ENCODE data around the gene FAM181A.

Gene FAM181A

GRCh38 chr14:93961620-93962019, 34.5 kb downstream of the FAM181A start:
- H3K9ac ChIP-seq (ENCODE audit: low read depth, low read length): no peak overlapping the region
- no peaks in the 10 kb centered on the region for H3K9me3 ChIP-seq (ENCODE audit: insufficient read depth, low read depth, low read length)
- H3K27me3 ChIP-seq (ENCODE audit: insufficient read depth, low read length): no peaks in the 10 kb centered on the region
- peaks cover 6% of the 10 kb centered on the region; the same call in 1 of the 2 replicates for H3K4me1 ChIP-seq (ENCODE audit: insufficient read depth, low read length)
- H3K27ac ChIP-seq (ENCODE audit: low read length): no peak overlapping the region
- H3K36me3 ChIP-seq (ENCODE audit: insufficient read depth, low read depth, low read length): no peaks in the 10 kb centered on the region
- H3K4me3 ChIP-seq (ENCODE audit: low read length): no peak overlapping the region

DNA sequence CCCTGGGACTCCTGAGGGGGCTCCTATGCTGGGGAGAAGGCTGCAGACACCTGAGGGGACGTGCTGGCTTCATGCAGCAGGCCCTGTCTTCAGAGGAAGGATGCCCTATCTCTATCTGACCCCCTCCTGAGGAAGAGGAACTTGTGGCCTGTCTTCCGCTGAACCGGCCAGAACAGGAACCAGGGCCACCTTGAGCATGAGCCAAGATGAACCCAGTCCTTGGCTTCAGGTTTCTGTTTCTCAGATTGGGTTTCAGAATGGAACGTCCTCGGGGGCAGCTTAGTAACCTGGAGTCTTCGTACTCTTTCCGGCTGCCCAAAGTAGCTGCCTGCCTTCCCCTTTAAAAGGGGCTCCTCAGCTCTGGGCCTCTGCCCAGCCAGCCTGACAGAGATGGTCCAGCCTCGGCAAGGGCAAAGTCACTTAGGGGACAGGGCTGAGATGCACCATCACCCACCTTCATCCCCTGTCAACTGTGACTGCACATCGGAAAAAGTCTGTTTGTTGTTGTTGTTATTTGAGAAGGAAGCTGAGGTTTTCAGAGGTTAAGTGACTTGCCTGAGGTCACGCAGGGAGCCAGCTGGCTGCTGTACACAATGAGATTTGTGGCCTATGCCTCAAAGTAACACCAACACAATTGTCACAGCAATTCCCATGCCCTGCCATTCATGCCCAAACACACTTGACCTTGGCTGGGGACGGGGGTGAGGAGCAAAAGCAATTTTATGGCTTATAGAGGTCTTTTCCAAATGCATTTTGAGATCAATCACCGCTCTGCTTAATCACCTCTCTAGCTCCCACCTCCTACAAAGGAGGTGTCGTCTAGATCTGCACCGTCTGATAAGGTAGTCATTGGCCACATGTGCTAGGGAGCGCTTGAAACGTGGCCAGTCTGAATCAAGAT, 35.8 kb downstream of the FAM181A start:
- Histone ChIP-seq H3K9ac (ENCODE audit: low read depth, low read length) (no peak overlapping the region), H3K4me1 (ENCODE audit: insufficient read depth, low read length) (peaks cover 6% of the 10 kb centered on the region; the same call in 1 of the 2 replicates), H3K4me3 (ENCODE audit: low read length) (no peak overlapping the region), H3K9me3 (ENCODE audit: insufficient read depth, low read depth, low read length) (no peaks in the 10 kb centered on the region), H3K27ac (ENCODE audit: low read length) (no peak overlapping the region), H3K27me3 (ENCODE audit: insufficient read depth, low read length) (no peaks in the 10 kb centered on the region), H3K36me3 (ENCODE audit: insufficient read depth, low read depth, low read length) (no peaks in the 10 kb centered on the region)

DNA sequence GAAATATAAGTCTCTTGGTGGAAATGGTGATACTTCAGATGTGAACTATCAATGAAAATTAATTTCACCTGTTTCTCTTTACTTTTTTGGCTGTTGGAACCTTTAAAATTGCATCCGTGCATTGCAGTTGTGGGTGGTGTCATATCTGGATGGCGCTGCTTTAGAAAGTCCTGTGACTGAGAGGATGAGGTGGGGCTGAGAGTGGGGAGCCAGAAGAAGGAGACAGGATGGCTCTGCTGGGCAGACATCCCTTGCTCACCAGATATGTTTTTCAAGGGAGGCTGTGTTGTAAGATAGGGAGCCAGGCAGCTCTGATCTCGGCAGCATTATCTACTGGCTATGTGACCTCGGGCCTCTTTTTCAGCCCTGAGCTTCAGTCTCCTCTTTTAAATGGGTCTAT, 36.5 kb downstream of the FAM181A start:
- no peaks in the 10 kb centered on the region for H3K9me3 ChIP-seq (ENCODE audit: insufficient read depth, low read depth, low read length)
- no peak overlapping the region for H3K4me3 ChIP-seq (ENCODE audit: low read length)
- H3K36me3 ChIP-seq (ENCODE audit: insufficient read depth, low read depth, low read length): no peaks in the 10 kb centered on the region
- peaks cover 6% of the 10 kb centered on the region; the same call in 1 of the 2 replicates for H3K4me1 ChIP-seq (ENCODE audit: insufficient read depth, low read length)
- H3K27ac ChIP-seq (ENCODE audit: low read length): no peak overlapping the region
- H3K27me3 ChIP-seq (ENCODE audit: insufficient read depth, low read length): no peaks in the 10 kb centered on the region
- H3K9ac ChIP-seq (ENCODE audit: low read depth, low read length): no peak overlapping the region

DNA sequence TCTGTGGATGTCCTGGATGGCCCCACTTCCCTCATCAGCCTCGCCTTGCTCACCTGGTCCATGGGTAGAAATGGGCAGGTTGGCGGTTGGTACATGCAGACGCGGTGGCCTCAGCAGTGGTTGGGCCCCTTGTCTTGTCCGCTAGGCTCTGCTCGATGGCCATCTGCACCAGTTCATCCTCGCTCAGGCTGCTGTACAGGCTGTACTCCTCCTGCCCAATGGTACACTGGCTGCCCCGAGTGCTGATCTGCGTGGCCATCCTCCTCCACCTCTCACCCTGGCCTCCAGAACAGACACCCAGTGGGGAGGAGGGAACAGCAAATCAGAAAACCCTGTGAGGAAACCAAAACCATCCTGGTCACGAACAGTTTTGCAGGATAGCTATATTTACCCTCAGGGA, 37.1 kb downstream of the FAM181A start:
- Histone ChIP-seq H3K27me3 (ENCODE audit: insufficient read depth, low read length) (no peaks in the 10 kb centered on the region), H3K4me1 (ENCODE audit: insufficient read depth, low read length) (peaks cover 6% of the 10 kb centered on the region; the same call in 1 of the 2 replicates), H3K36me3 (ENCODE audit: insufficient read depth, low read depth, low read length) (no peaks in the 10 kb centered on the region), H3K27ac (ENCODE audit: low read length) (no peak overlapping the region), H3K4me3 (ENCODE audit: low read length) (no peak overlapping the region), H3K9me3 (ENCODE audit: insufficient read depth, low read depth, low read length) (no peaks in the 10 kb centered on the region), H3K9ac (ENCODE audit: low read depth, low read length) (no peak overlapping the region)

- Histone ChIP-seq H3K9me3 (ENCODE audit: insufficient read depth, low read depth, low read length) (no peaks in the 10 kb centered on the region), H3K27ac (ENCODE audit: low read length) (no peak overlapping the region), H3K27me3 (ENCODE audit: insufficient read depth, low read length) (no peaks in the 10 kb centered on the region), H3K4me1 (ENCODE audit: insufficient read depth, low read length) (0 out of 2 replicates have a peak, but pooled peaks cover 2% of the 10 kb centered on the region), H3K4me3 (ENCODE audit: low read length) (no peak overlapping the region), H3K36me3 (ENCODE audit: insufficient read depth, low read depth, low read length) (no peaks in the 10 kb centered on the region), H3K9ac (ENCODE audit: low read depth, low read length) (no peak overlapping the region)
Observed at GRCh38 chr14:93964820-93965286, 37.7 kb downstream of the FAM181A start.

DNA sequence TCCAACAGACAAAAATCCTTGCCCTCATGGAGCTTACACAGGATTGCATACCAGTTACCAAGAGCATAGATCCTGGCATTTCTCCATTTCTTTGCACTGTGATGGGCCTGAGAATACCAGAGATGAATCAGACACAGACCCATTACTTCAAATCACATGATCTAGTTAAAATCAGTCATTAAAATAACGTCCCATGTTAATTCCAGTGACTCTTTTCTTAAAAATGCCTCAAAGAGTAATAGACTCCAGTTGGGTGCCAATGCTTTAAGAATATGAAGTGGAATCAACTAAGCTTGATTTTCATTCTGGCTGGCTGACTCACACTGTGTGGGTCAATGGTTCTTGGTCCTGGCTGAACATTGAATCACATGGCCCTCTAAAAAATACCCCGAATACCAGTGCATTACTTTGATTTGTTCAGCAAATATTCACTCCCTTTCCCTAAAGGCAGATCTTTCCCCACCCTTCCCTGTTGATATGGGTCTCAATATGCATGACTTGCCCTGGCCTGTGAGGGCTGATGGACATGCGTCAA, 38.2 kb downstream of the FAM181A start:
- Histone ChIP-seq H3K9me3 (ENCODE audit: insufficient read depth, low read depth, low read length) (no peaks in the 10 kb centered on the region), H3K27me3 (ENCODE audit: insufficient read depth, low read length) (no peaks in the 10 kb centered on the region), H3K9ac (ENCODE audit: low read depth, low read length) (no peak overlapping the region), H3K27ac (ENCODE audit: low read length) (no peak overlapping the region), H3K4me3 (ENCODE audit: low read length) (no peak overlapping the region), H3K4me1 (ENCODE audit: insufficient read depth, low read length) (no peaks in the 10 kb centered on the region), H3K36me3 (ENCODE audit: insufficient read depth, low read depth, low read length) (no peaks in the 10 kb centered on the region)

GRCh38 chr14:93965946-93966474, 38.9 kb downstream of the FAM181A start:
- Histone ChIP-seq H3K36me3 (ENCODE audit: insufficient read depth, low read depth, low read length) (no peaks in the 10 kb centered on the region), H3K9me3 (ENCODE audit: insufficient read depth, low read depth, low read length) (no peaks in the 10 kb centered on the region), H3K9ac (ENCODE audit: low read depth, low read length) (no peak overlapping the region), H3K4me1 (ENCODE audit: insufficient read depth, low read length) (no peaks in the 10 kb centered on the region), H3K27ac (ENCODE audit: low read length) (no peak overlapping the region), H3K27me3 (ENCODE audit: insufficient read depth, low read length) (no peaks in the 10 kb centered on the region), H3K4me3 (ENCODE audit: low read length) (no peak overlapping the region)

GRCh38 chr14:93967637-93968250, 40.6 kb downstream of the FAM181A start:
- H3K9ac ChIP-seq (ENCODE audit: low read depth, low read length): no peak overlapping the region
- H3K27ac ChIP-seq (ENCODE audit: low read length): no peak overlapping the region
- no peaks in the 10 kb centered on the region for H3K4me1 ChIP-seq (ENCODE audit: insufficient read depth, low read length)
- no peak overlapping the region for H3K4me3 ChIP-seq (ENCODE audit: low read length)
- H3K27me3 ChIP-seq (ENCODE audit: insufficient read depth, low read length): no peaks in the 10 kb centered on the region
- no peaks in the 10 kb centered on the region for H3K9me3 ChIP-seq (ENCODE audit: insufficient read depth, low read depth, low read length)
- H3K36me3 ChIP-seq (ENCODE audit: insufficient read depth, low read depth, low read length): no peaks in the 10 kb centered on the region

GRCh38 chr14:93969082-93969828, 42.1 kb downstream of the FAM181A start:
- Histone ChIP-seq H3K27me3 (ENCODE audit: insufficient read depth, low read length) (no peaks in the 10 kb centered on the region), H3K4me1 (ENCODE audit: insufficient read depth, low read length) (no peaks in the 10 kb centered on the region), H3K36me3 (ENCODE audit: insufficient read depth, low read depth, low read length) (no peaks in the 10 kb centered on the region), H3K9me3 (ENCODE audit: insufficient read depth, low read depth, low read length) (no peaks in the 10 kb centered on the region), H3K9ac (ENCODE audit: low read depth, low read length) (no peak overlapping the region), H3K27ac (ENCODE audit: low read length) (no peak overlapping the region), H3K4me3 (ENCODE audit: low read length) (no peak overlapping the region)

- Histone ChIP-seq H3K36me3 (ENCODE audit: insufficient read depth, low read depth, low read length) (no peaks in the 10 kb centered on the region), H3K27ac (ENCODE audit: low read length) (no peak overlapping the region), H3K4me1 (ENCODE audit: insufficient read depth, low read length) (peaks cover under 1% of the 10 kb centered on the region; the same call in 1 of the 2 replicates), H3K9me3 (ENCODE audit: insufficient read depth, low read depth, low read length) (no peaks in the 10 kb centered on the region), H3K27me3 (ENCODE audit: insufficient read depth, low read length) (no peaks in the 10 kb centered on the region), H3K4me3 (ENCODE audit: low read length) (no peak overlapping the region), H3K9ac (ENCODE audit: low read depth, low read length) (no peak overlapping the region)
Observed at GRCh38 chr14:93970585-93970964, 43.4 kb downstream of the FAM181A start.

DNA sequence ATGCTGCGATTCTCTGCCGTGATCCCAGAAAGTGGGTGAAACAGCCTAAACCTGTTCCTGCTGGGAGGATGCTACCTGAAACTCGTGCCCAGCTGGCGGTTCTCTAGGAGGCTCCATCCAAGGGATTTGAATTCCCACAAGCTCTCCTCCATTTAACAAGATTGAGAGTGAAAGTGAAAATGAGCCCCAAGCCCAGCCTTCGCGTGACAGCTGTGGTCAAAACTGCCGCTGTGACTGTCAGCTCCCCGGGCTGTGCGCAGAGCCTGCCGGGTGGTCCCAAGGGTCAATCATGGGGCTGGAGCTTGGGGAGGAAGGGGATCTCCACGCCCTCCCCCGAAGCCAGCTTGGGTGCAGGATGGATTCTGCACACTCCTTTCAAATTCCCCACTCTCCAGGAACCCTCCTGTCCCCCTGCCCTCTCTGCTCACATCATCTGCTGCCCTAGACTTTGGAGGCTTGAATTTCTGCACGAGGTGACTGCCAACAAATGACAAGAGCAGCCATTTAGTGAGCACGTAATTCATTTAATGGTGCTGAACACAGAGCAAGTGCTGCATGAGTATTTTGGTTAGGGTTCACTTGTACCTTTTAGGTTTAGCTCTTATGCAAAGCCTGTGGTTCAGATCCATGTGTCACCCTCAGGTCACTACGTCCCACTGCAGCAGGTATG, 44.0 kb downstream of the FAM181A start:
- no peak overlapping the region for H3K4me3 ChIP-seq (ENCODE audit: low read length)
- H3K27ac ChIP-seq (ENCODE audit: low read length): no peak overlapping the region
- peaks cover 5% of the 10 kb centered on the region; the same call in 1 of the 2 replicates for H3K4me1 ChIP-seq (ENCODE audit: insufficient read depth, low read length)
- no peaks in the 10 kb centered on the region for H3K27me3 ChIP-seq (ENCODE audit: insufficient read depth, low read length)
- no peak overlapping the region for H3K9ac ChIP-seq (ENCODE audit: low read depth, low read length)
- H3K36me3 ChIP-seq (ENCODE audit: insufficient read depth, low read depth, low read length): no peaks in the 10 kb centered on the region
- no peaks in the 10 kb centered on the region for H3K9me3 ChIP-seq (ENCODE audit: insufficient read depth, low read depth, low read length)
